CD14-positive monocyte (primary cell): Measurements from ENCODE around the gene RTL9. TPM values are rescaled to one million over a fixed set of nuclear protein-coding genes. Genes with fewer than 3 reads are reported as not detected.

Experiments used
- DNase-seq, 3 donors: peaks; one replicate each; pipeline ENCODE4 v3.0.0-alpha.2; 2011 to 2022
- H2AFZ ChIP-seq: 2 replicates; pipeline ENCODE4 v1.6.0; 2012; ENCODE audit warnings: mild to moderate bottlenecking, low read depth, low read length, inconsistent platforms; ENCODE audit not compliant: insufficient read depth, poor library complexity, severe bottlenecking
- H3K27ac ChIP-seq, 2 donors: 1 replicate in 1 of 2; 2 replicates in 1 of 2; pipeline ENCODE4 v1.5.1; 2012 to 2013; ENCODE audit warnings: low read length in 2 of 2, control low read depth in 1 of 2, inconsistent platforms in 1 of 2, low read depth in 1 of 2, mild to moderate bottlenecking in 1 of 2
- H3K27me3 ChIP-seq, 2 donors: one replicate each; pipeline versions ENCODE4 v1.6.0 to v1.6.1; 2011 to 2013; ENCODE audit warnings: low read length in 2 of 2; ENCODE audit not compliant: control insufficient read depth in 2 of 2, insufficient read depth in 2 of 2
- H3K36me3 ChIP-seq, 2 donors: replicated peaks in 1 of 2; 1 replicate in 1 of 2; 2 replicates in 1 of 2; pipeline versions ENCODE4 v1.5.1 to v1.6.1; 2012 to 2013; ENCODE audit warnings: low read length in 2 of 2, control low read depth in 1 of 2, inconsistent platforms in 1 of 2, mild to moderate bottlenecking in 1 of 2; ENCODE audit not compliant: insufficient read depth in 2 of 2, control insufficient read depth in 1 of 2
- H3K4me1 ChIP-seq, 2 donors: 1 replicate in 1 of 2; 2 replicates in 1 of 2; pipeline versions ENCODE4 v1.5.1 to v1.6.1; 2012 to 2013; ENCODE audit warnings: low read length in 2 of 2, control low read depth in 1 of 2, inconsistent platforms in 1 of 2, mild to moderate bottlenecking in 1 of 2, moderate library complexity in 1 of 2; ENCODE audit not compliant: insufficient read depth in 2 of 2, control insufficient read depth in 1 of 2
- H3K4me2 ChIP-seq: replicated peaks from 2 replicates; pipeline ENCODE3; 2012; ENCODE audit warnings: low read length, moderate library complexity, mild to moderate bottlenecking; ENCODE audit not compliant: poor library complexity, severe bottlenecking; ENCODE audit errors: extremely low read depth
- H3K4me3 ChIP-seq, 3 experiments: fragments of 200-600 bp in 1 of 3; sonication (generic) in 1 of 3; replicated peaks in 1 of 3; 1 replicate in 2 of 3; 2 replicates in 1 of 3; pipeline ENCODE4 v1.5.1; 2011 to 2013; ENCODE audit warnings: low read length in 3 of 3, mild to moderate bottlenecking in 3 of 3, control low read depth in 2 of 3, low read depth in 2 of 3, inconsistent platforms in 1 of 3, moderate library complexity in 1 of 3
- H3K79me2 ChIP-seq: 2 replicates; pipeline ENCODE4 v1.6.0; 2012; ENCODE audit warnings: mild to moderate bottlenecking, control low read depth, inconsistent platforms, low read length, moderate library complexity; ENCODE audit not compliant: insufficient read depth
- H3K9ac ChIP-seq: 2 replicates; pipeline ENCODE4 v1.6.0; 2017; ENCODE audit warnings: low read length, mild to moderate bottlenecking; ENCODE audit not compliant: insufficient read depth, poor library complexity, severe bottlenecking
- H3K9me3 ChIP-seq, 2 donors: replicated peaks in 1 of 2; 1 replicate in 1 of 2; 2 replicates in 1 of 2; pipeline versions ENCODE4 v1.5.1 to v1.6.1; 2012 to 2013; ENCODE audit warnings: low read length in 2 of 2, control low read depth in 1 of 2; ENCODE audit not compliant: control insufficient read depth in 1 of 2, insufficient read depth in 1 of 2
- H4K20me1 ChIP-seq: 2 replicates; pipeline ENCODE4 v1.6.0; 2012; ENCODE audit warnings: mild to moderate bottlenecking, low read length, control low read depth, moderate library complexity; ENCODE audit not compliant: insufficient read depth
- H3K27ac Mint-ChIP-seq, 7 donors: one replicate each; pipeline ENCODE4 v1.8.0; 2020; ENCODE audit warnings: mild to moderate bottlenecking in 7 of 7, mixed read lengths in 7 of 7, moderate library complexity in 6 of 7, inconsistent platforms in 2 of 7
- H3K27me3 Mint-ChIP-seq, 3 donors: one replicate each; pipeline ENCODE4 v1.8.0; 2021 to 2022; ENCODE audit warnings: low read depth in 3 of 3, mild to moderate bottlenecking in 3 of 3, mixed read lengths in 3 of 3, moderate library complexity in 3 of 3, inconsistent platforms in 1 of 3
- H3K36me3 Mint-ChIP-seq, 2 donors: one replicate each; pipeline ENCODE4 v1.8.0; 2020; ENCODE audit warnings: mixed read lengths in 2 of 2, inconsistent platforms in 1 of 2, mild to moderate bottlenecking in 1 of 2
- H3K4me1 Mint-ChIP-seq: one replicate; pipeline ENCODE4 v1.8.0; 2020; ENCODE audit warnings: mild to moderate bottlenecking, mixed read lengths
- H3K4me3 Mint-ChIP-seq, 2 donors: one replicate each; pipeline ENCODE4 v1.8.0; 2020; ENCODE audit warnings: mild to moderate bottlenecking in 2 of 2, mixed read lengths in 2 of 2, moderate library complexity in 1 of 2
- H3K9me3 Mint-ChIP-seq, 7 donors: one replicate each; pipeline ENCODE4 v1.8.0; 2020 to 2022; ENCODE audit warnings: mixed read lengths in 7 of 7, mild to moderate bottlenecking in 6 of 7, moderate library complexity in 6 of 7, inconsistent platforms in 2 of 7
- WGBS: methylation state at CpG from one replicate; pipeline ENCODE4 v1.1.5; 2013; ENCODE audit warnings: missing lambda C conversion rate; ENCODE audit not compliant: insufficient coverage; 5-methylcytosine and 5-hydroxymethylcytosine counted together
- intact Hi-C, 2 donors: fragments of 100-400 bp; cut with micrococcal nuclease; formaldehyde crosslinking; loops; one replicate each; pipeline versions ENCODE4 v1.15.0 to v1.15.1; 2023
- polyA minus RNA-seq: library from RNA; depleted of rRNA, polyadenylated mRNA; stranded (reverse); fragments of >200 nt; gene quantifications from 2 replicates; pipeline ENCODE4 v1.2.3, GENCODE V29; 2012
- polyA plus RNA-seq, 3 donors: library from polyadenylated mRNA; depleted of rRNA in 1 of 3; unstranded in 2 of 3; stranded (reverse) in 1 of 3; fragments of 300-500 nt in 2 of 3; fragments of >200 nt in 1 of 3; fragmentation: Illumina TruSeq in 2 of 3; gene quantifications; 1 replicate in 2 of 3; 2 replicates in 1 of 3; pipeline ENCODE4 v1.2.3, GENCODE V29; 2012 to 2021
- total RNA-seq, 12 experiments: library from RNA in 1 of 12; stranded (reverse) in 1 of 12; fragments of 120-200 nt in 1 of 12; gene quantifications; one replicate each; pipeline ENCODE4 v1.2.4 and lab custom pipeline; 2013 to 2026; ENCODE audit warnings: mixed read lengths in 6 of 12, inconsistent platforms in 1 of 12
- TF ChIP-seq, protein P1 (sequence below): fragments of 200-600 bp; IDR thresholded peaks from one replicate; pipeline ENCODE4 v1.8.0; 2022; ENCODE audit warnings: antibody characterized with exemption, mild to moderate bottlenecking

Gene RTL9
- total RNA-seq (2013): under 0.01 TPM
- polyA plus RNA-seq (not detected), polyA minus RNA-seq (not detected in 2 replicates), total RNA-seq (lab: John Stamatoyannopoulos, UW) (0 to 0.45 (median 0.10) reads per million in 11 experiments)

DNA sequence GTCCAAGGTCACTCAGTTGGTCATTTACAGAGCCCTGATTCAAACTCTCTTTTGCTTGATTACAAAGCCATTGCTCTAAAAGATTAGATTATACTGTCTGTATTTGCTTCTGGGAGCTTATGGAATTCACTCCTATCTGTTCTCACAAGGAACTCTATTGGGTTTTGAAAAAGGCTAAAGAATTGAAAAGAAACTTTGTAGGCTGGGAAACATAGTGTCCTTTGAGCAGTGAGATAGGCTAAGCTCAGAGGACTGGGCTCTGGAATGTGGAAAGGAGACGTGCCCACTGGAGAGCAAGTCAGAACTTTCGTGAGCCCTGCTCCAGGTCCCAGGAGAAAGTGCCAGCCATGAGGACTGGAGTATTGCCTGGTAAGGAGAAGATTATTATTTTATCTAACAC is at the start of gene RTL9:
RTL9 (plus strand) TSS at position 301 of the 400 bp plus-strand sequence. CDS start 91,770 bp downstream, outside the sequence.
- H3K36me3 ChIP-seq: no peaks in the 10 kb centered on the region
- no peaks in the 10 kb centered on the region for H4K20me1 ChIP-seq
- Mint-ChIP-seq H3K9me3 (no peaks in the 10 kb centered on the region), H3K36me3 (no peaks in the 10 kb centered on the region), H3K4me3 (no peak within 1 kb of the TSS), H3K27me3 (peaks cover 0 to 4% (median 0%) of the 10 kb centered on the region in 3 donors), H3K4me1 (no peaks in the 10 kb centered on the region), H3K27ac (no peak within 1 kb of the TSS)
- no peak within 1 kb of the TSS for H3K4me3 ChIP-seq
- no peak within 1 kb of the TSS for H3K4me2 ChIP-seq
- no peak for DNase-seq
- TF ChIP-seq, protein P1, sequence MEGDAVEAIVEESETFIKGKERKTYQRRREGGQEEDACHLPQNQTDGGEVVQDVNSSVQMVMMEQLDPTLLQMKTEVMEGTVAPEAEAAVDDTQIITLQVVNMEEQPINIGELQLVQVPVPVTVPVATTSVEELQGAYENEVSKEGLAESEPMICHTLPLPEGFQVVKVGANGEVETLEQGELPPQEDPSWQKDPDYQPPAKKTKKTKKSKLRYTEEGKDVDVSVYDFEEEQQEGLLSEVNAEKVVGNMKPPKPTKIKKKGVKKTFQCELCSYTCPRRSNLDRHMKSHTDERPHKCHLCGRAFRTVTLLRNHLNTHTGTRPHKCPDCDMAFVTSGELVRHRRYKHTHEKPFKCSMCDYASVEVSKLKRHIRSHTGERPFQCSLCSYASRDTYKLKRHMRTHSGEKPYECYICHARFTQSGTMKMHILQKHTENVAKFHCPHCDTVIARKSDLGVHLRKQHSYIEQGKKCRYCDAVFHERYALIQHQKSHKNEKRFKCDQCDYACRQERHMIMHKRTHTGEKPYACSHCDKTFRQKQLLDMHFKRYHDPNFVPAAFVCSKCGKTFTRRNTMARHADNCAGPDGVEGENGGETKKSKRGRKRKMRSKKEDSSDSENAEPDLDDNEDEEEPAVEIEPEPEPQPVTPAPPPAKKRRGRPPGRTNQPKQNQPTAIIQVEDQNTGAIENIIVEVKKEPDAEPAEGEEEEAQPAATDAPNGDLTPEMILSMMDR: no peak
- H2AFZ ChIP-seq: no peak within 1 kb of the TSS
- H3K9ac ChIP-seq: no peak within 1 kb of the TSS
- no peaks in the 10 kb centered on the region for H3K4me1 ChIP-seq
- peaks cover 0 to 3% of the 10 kb centered on the region in 2 donors for H3K27me3 ChIP-seq
- H3K9me3 ChIP-seq: no peaks in the 10 kb centered on the region
- H3K27ac ChIP-seq: no peak within 1 kb of the TSS
- intact Hi-C loops: no loop called here
- no peaks in the 10 kb centered on the region for H3K79me2 ChIP-seq
- WGBS: no CpG with 5 or more reads among the region's 2 CpGs

DNA sequence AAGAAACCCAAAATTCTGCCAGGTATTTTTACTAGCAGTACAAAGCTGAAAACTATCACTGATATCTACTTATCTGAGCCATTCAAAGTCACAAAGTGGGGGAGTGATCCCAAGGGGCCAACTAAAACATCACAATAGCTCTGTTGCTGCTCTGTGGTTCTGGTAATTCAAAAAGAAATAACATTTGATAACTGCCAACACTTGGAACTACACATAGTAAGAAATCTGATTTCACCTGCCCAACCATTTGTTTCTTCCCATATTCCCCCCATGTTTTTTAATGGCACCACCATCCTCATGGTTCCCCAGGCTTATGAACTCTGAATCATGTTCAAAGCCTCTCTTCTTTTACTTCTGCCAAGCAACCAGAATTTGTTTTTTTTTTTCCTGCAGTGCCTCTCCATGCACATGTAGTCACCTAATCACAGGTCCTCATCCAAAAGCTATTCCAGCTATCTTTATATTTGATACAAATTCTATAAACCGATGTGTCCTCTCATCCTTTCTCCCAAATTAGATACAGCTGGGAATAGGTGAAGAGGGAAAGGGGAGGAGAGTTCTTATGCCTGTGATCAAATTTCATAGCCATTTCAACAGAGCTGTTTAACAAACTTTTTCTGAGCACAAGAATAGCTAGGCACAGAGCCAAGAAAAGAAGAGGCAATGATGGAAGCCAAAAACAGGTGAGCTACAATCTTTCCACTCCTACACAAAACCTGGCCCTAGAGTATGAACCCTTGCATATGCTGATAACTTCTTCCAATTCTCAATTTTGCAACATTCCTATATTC is 48.5 kb upstream of the RTL9 start:
- Histone ChIP-seq H3K9me3 (no peaks in the 10 kb centered on the region), H4K20me1 (peaks cover 17% of the 10 kb centered on the region), H3K79me2 (peaks cover 23% of the 10 kb centered on the region), H3K4me3 (no peak overlapping the region), H3K4me1 (no peaks in the 10 kb centered on the region), H3K27me3 (no peaks in the 10 kb centered on the region), H2AFZ (no peak overlapping the region), H3K4me2 (no peak overlapping the region), H3K9ac (no peak overlapping the region), H3K27ac (no peak overlapping the region), H3K36me3 (no peaks in the 10 kb centered on the region)
- no CpG with 5 or more reads among the region's 1 CpG for WGBS
- H3K9me3 Mint-ChIP-seq: peaks cover 0 to 2% (median 0%) of the 10 kb centered on the region in 7 donors
- no peaks in the 10 kb centered on the region for H3K36me3 Mint-ChIP-seq
- DNase-seq: no peak
- intact Hi-C loops: no loop called here
- TF ChIP-seq, protein P1: no peak
- peaks cover 0 to 1% (median 0%) of the 10 kb centered on the region in 3 donors for H3K27me3 Mint-ChIP-seq
- H3K4me1 Mint-ChIP-seq: peaks cover 8% of the 10 kb centered on the region
- no peak overlapping the region for H3K27ac Mint-ChIP-seq
- no peak overlapping the region for H3K4me3 Mint-ChIP-seq
